PFSK-1 (cell line): ENCODE results near the gene TTF2.

Source experiments
- POLR2AphosphoS5 ChIP-seq: IDR thresholded peaks from 2 replicates; pipeline ENCODE4 v1.6.1; 2012; ENCODE audit warnings: low read depth, mild to moderate bottlenecking, control low read depth, low read length, moderate library complexity
- SIN3A ChIP-seq: IDR thresholded peaks from 2 replicates; pipeline ENCODE4 v1.6.1; 2012; ENCODE audit warnings: mild to moderate bottlenecking, low read length, moderate library complexity, borderline replicate concordance; ENCODE audit not compliant: insufficient read depth
- TAF1 ChIP-seq: IDR thresholded peaks from 2 replicates; pipeline ENCODE4 v1.6.1; 2012; ENCODE audit warnings: low read length, control low read depth, borderline replicate concordance; ENCODE audit not compliant: insufficient read depth

GRCh38 chr1:117130526-117130925, 70.4 kb downstream of the TTF2 start:
- TF ChIP-seq POLR2AphosphoS5 (no peak), SIN3A (no peak), TAF1 (no peak)
